ENCODE data around the gene ZFYVE9. TPM values are rescaled to one million over a fixed set of nuclear protein-coding genes. Genes with fewer than 3 reads are reported as not detected.

The ZFYVE9 gene
- total and polyA plus RNA-seq, 2 experiments from 2014 or later = 5.4 to 27.3 TPM

GRCh38 chr1:52152572-52152971 is 10.7 kb downstream of the ZFYVE9 start:
- no peaks in the 10 kb centered on the region for H3K4me1 ChIP-seq (ENCODE audit: insufficient read depth)
- Mint-ChIP-seq H3K36me3 (ENCODE audit: low read depth) (peaks cover 2% of the 10 kb centered on the region; the same call in 2 of the 3 replicates), H3K27me3 (ENCODE audit: insufficient read depth, low read depth, poor library complexity) (peaks cover 2% of the 10 kb centered on the region), H3K4me3 (no peak overlapping the region), H3K4me1 (no peaks in the 10 kb centered on the region), H3K9me3 (peaks cover 7% of the 10 kb centered on the region), H3K27ac (no peak overlapping the region)
- H3K36me3 ChIP-seq (ENCODE audit: insufficient read depth) = peaks cover 2% of the 10 kb centered on the region; the same call in 1 of the 2 replicates
- no peaks in the 10 kb centered on the region for H3F3A ChIP-seq (replicated peaks; ENCODE audit: low read depth)
- ATAC-seq = no peak
- no peaks in the 10 kb centered on the region for H3K9me2 ChIP-seq (ENCODE audit: insufficient read depth)
- DNase-seq (ENCODE audit: low spot score) = no peak
- H3K4me3 ChIP-seq = no peak overlapping the region
- peaks cover 62% of the 10 kb centered on the region for H3K79me2 ChIP-seq (replicated peaks; ENCODE audit: insufficient read depth)
- peaks cover 7% of the 10 kb centered on the region for H4K20me1 ChIP-seq (replicated peaks; ENCODE audit: insufficient read depth)
- no peak overlapping the region for H3K27ac ChIP-seq (ENCODE audit: low read depth)
- no peak overlapping the region for H2AFZ ChIP-seq
- TF ChIP-seq REST (IDR thresholded peaks at IDR 0.05; ENCODE audit: unreplicated experiment) (no peak), JUNB (IDR thresholded peaks at IDR 0.05; ENCODE audit: unreplicated experiment) (no peak), ZNF331 (CRISPR knock-in tag; IDR thresholded peaks at IDR 0.05; ENCODE audit: low read depth) (no peak), EZH2 (IDR thresholded peaks at IDR 0.05; ENCODE audit: low read depth, unreplicated experiment) (no peak), NANOG (IDR thresholded peaks at IDR 0.05; ENCODE audit: borderline replicate concordance) (no peak), ETS1 (IDR thresholded peaks at IDR 0.05) (no peak), ZNF462 (CRISPR knock-in tag; IDR thresholded peaks at IDR 0.05) (no peak), CREB1 (CRISPR knock-in tag; IDR thresholded peaks at IDR 0.05; ENCODE audit: low read depth) (no peak), ZNF114 (CRISPR knock-in tag; IDR thresholded peaks at IDR 0.05) (no peak), POLR2AphosphoS5 (IDR thresholded peaks at IDR 0.05; ENCODE audit: low read depth) (no peak), EZH2phosphoT487 (IDR thresholded peaks at IDR 0.05; ENCODE audit: unreplicated experiment) (no peak)
- H3K27me3 ChIP-seq (ENCODE audit: insufficient read depth) = no peaks in the 10 kb centered on the region
- H3K4me2 ChIP-seq = no peak overlapping the region

Data from GM23338 (cell line).